GM10266 (cell line): ENCODE data around the gene ACOT8.
"Not testable (repeated sequence)": the region's sequence is repeated elsewhere in the genome, so short reads cannot be mapped to it uniquely, and the experiment has no call there.

Source experiments
- DNase-seq: peaks from one replicate; pipeline ENCODE4 v3.0.0; 2012; ENCODE audit errors: extremely low spot score
- CTCF ChIP-seq: IDR thresholded peaks from 2 replicates; pipeline ENCODE4 v1.5.1; 2012; ENCODE audit warnings: mild to moderate bottlenecking, low read depth; ENCODE audit not compliant: control insufficient read depth, insufficient read depth; ENCODE audit errors: missing control alignments

Gene ACOT8

GRCh38 chr20:45857114-45857881 is at the start of gene ACOT8, which contains the start of gene ZSWIM3:
ACOT8 (minus strand) TSS chr20:45857392; CDS start chr20:45857315, 77 bp downstream.
ZSWIM3 (plus strand) TSS chr20:45857614; CDS start chr20:45857826, 212 bp downstream.
- peak; percentile 98 for DNase-seq
- TF ChIP-seq CTCF, result no peak

GRCh38 chr20:45905505-45906079 is 48.4 kb upstream of the ACOT8 start:
- no peak for DNase-seq
- TF ChIP-seq CTCF, result no peak

- no peak for TF ChIP-seq CTCF
- DNase-seq, result no peak
Observed at GRCh38 chr20:45904583-45905504, 47.7 kb upstream of the ACOT8 start.

GRCh38 chr20:45902199-45902701 is 45.1 kb upstream of the ACOT8 start:
- no peak for TF ChIP-seq CTCF

GRCh38 chr20:45901332-45901731 is 44.1 kb upstream of the ACOT8 start:
- not testable (repeated sequence) for DNase-seq

More at GRCh38 chr20:45902199-45902701, 45.1 kb upstream of the ACOT8 start:
- no peak for DNase-seq

- DNase-seq, result no peak
Observed at GRCh38 chr20:45899046-45899835, 42.0 kb upstream of the ACOT8 start.

More at GRCh38 chr20:45899046-45899835, 42.0 kb upstream of the ACOT8 start:
- no peak for TF ChIP-seq CTCF
